K562 (cell line): ENCODE data around the gene KCNK1. TPM values are rescaled to one million over a fixed set of nuclear protein-coding genes. Genes with fewer than 3 reads are reported as not detected.

ENCODE experiments used
- ARID1B ChIP-seq: fragments of 450-650 bp; IDR thresholded peaks from 2 replicates; pipeline ENCODE4 v1.6.1; 2016; ENCODE audit warnings: antibody characterized with exemption, mild to moderate bottlenecking, inconsistent platforms
- ARID3B ChIP-seq: fragments of 250-450 bp; sonication (Bioruptor Pico); IDR thresholded peaks from 2 replicates; pipeline ENCODE4 v1.4.0; 2020; ENCODE audit warnings: borderline replicate concordance
- ATF7 ChIP-seq: fragments of 450-650 bp; IDR thresholded peaks from 2 replicates; pipeline ENCODE4 v1.7.1; 2014; ENCODE audit warnings: mild to moderate bottlenecking, moderate library complexity
- C11orf30 ChIP-seq: fragments of 450-650 bp; IDR thresholded peaks from 2 replicates; pipeline ENCODE4 v1.6.1; 2016; ENCODE audit warnings: low read depth, mild to moderate bottlenecking
- DMBX1 ChIP-seq: fragments of 250-450 bp; sonication (Bioruptor Pico); IDR thresholded peaks from 2 replicates; pipeline ENCODE4 v1.8.0; 2022; ENCODE audit warnings: inconsistent platforms, mild to moderate bottlenecking, moderate library complexity, borderline replicate concordance
- DPF2 ChIP-seq: fragments of 450-650 bp; IDR thresholded peaks from 2 replicates; pipeline ENCODE4 v1.6.1; 2016
- HNRNPL ChIP-seq: fragments of 200-400 bp; formaldehyde crosslinking; IDR thresholded peaks from 2 replicates; pipeline ENCODE4 v1.6.1; 2017; ENCODE audit warnings: low read depth, mild to moderate bottlenecking, low read length
- MIER1 ChIP-seq: fragments of 450-650 bp; IDR thresholded peaks from 2 replicates; pipeline ENCODE4 v1.6.1; 2016; ENCODE audit warnings: antibody characterized with exemption, mild to moderate bottlenecking, low read depth
- NFE2 ChIP-seq: IDR thresholded peaks from 2 replicates; pipeline ENCODE4 v1.6.1; 2014; ENCODE audit warnings: antibody characterized with exemption, low read depth
- NFIX ChIP-seq: fragments of 250-450 bp; sonication (Bioruptor Pico); IDR thresholded peaks from 2 replicates; pipeline ENCODE4 v1.4.0; 2020; ENCODE audit warnings: low read depth, mild to moderate bottlenecking, moderate library complexity
- NFXL1 ChIP-seq: fragments of 450-650 bp; formaldehyde crosslinking; IDR thresholded peaks from 2 replicates; pipeline ENCODE4 v1.4.0; 2021; ENCODE audit warnings: mild to moderate bottlenecking
- NRF1 ChIP-seq, 2 experiments: fragments of 450-650 bp; IDR thresholded peaks in 1 of 2; conservative IDR thresholded peaks in 1 of 2; 2 replicates each; pipeline ENCODE4 v1.6.1; 2014; ENCODE audit warnings: mild to moderate bottlenecking in 2 of 2
- PHF21A ChIP-seq: fragments of 450-650 bp; IDR thresholded peaks from 2 replicates; pipeline ENCODE4 v1.6.1; 2017; ENCODE audit warnings: low read depth, borderline replicate concordance
- POLR2AphosphoS5 ChIP-seq: IDR thresholded peaks from 2 replicates; pipeline ENCODE4 v1.6.1; 2011; ENCODE audit warnings: mild to moderate bottlenecking, low read depth, low read length, moderate library complexity; ENCODE audit not compliant: control insufficient read depth, insufficient read depth
- SMAD1 ChIP-seq: fragments of 150-350 bp; IDR thresholded peaks from 2 replicates; pipeline ENCODE4 v1.6.1; 2014; ENCODE audit warnings: low read length, low read depth; ENCODE audit not compliant: partially characterized antibody
- SMARCE1 ChIP-seq: fragments of 450-650 bp; IDR thresholded peaks from 2 replicates; pipeline ENCODE4 v1.7.1; 2016; ENCODE audit warnings: mild to moderate bottlenecking
- SNIP1 ChIP-seq: fragments of 450-650 bp; IDR thresholded peaks from 2 replicates; pipeline ENCODE4 v1.7.1; 2017; ENCODE audit warnings: low read depth, mild to moderate bottlenecking
- SPI1 ChIP-seq: IDR thresholded peaks from 2 replicates; pipeline ENCODE4 v1.6.1; 2011; ENCODE audit warnings: low read depth, low read length, control low read depth, borderline replicate concordance
- TOE1 ChIP-seq, 2 experiments: fragments of 450-650 bp in 1 of 2; sonication (generic) in 1 of 2; formaldehyde crosslinking in 1 of 2; IDR thresholded peaks; 2 replicates each; pipeline versions ENCODE4 v1.7.1 to v1.8.0; 2016 to 2022; ENCODE audit warnings: borderline replicate concordance in 2 of 2, mild to moderate bottlenecking in 2 of 2, antibody characterized with exemption in 1 of 2, inconsistent platforms in 1 of 2, low read depth in 1 of 2, missing genetic modification reagents in 1 of 2, moderate library complexity in 1 of 2
- ZFPM2 ChIP-seq: fragments of 250-450 bp; sonication (Bioruptor Pico); IDR thresholded peaks from 2 replicates; pipeline ENCODE4 v1.5.1; 2022; ENCODE audit warnings: mild to moderate bottlenecking
- ZNF512 ChIP-seq: IDR thresholded peaks from 2 replicates; pipeline ENCODE4 v1.6.1; 2016; ENCODE audit warnings: missing genetic modification characterization, missing compliant biosample characterization
- ZNF561 ChIP-seq: fragments of 450-650 bp; formaldehyde crosslinking; conservative IDR thresholded peaks from 2 replicates; pipeline ENCODE4 v1.4.0; 2020; ENCODE audit warnings: mild to moderate bottlenecking, moderate library complexity
- polyA plus RNA-seq, 8 experiments: library from polyadenylated mRNA; depleted of rRNA in 4 of 8; stranded (reverse) in 5 of 8; unstranded in 3 of 8; fragments of >200 nt; fragmentation: Nextera tagmentation in 2 of 8; fragmentation: Illumina TruSeq in 1 of 8; extraction: Ambion mirVana in 2 of 8; extraction: Trizol in 1 of 8; gene quantifications; 2 replicates each; pipeline versions ENCODE4 v1.2.1 to v1.2.3, GENCODE V29; 2011 to 2014; ENCODE audit warnings: inconsistent platforms in 1 of 8, missing spikeins in 1 of 8
- total RNA-seq, 7 experiments: library from RNA; depleted of rRNA in 6 of 7; stranded (reverse); fragments of >200 nt in 6 of 7; fragmentation: Illumina TruSeq in 2 of 7; extraction: Trizol in 2 of 7; gene quantifications; 2 replicates each; pipeline versions ENCODE4 v1.2.1 to v1.2.3, GENCODE V29; 2011 to 2021; ENCODE audit warnings: low replicate concordance in 1 of 7
- TF ChIP-seq, protein P1 (sequence below): fragments of 450-650 bp; IDR thresholded peaks from 2 replicates; pipeline ENCODE4 v1.6.1; 2017; ENCODE audit warnings: mild to moderate bottlenecking, moderate library complexity
- TF ChIP-seq, protein P2 (sequence below), 2 experiments: fragments of 450-650 bp; conservative IDR thresholded peaks; 2 replicates each; pipeline ENCODE4 v1.6.1; 2017; ENCODE audit warnings: mild to moderate bottlenecking in 2 of 2, moderate library complexity in 2 of 2

KCNK1 gene
- total and polyA plus RNA-seq, 9 of the 15 experiments (the other 6 are each of a cell fraction or from before 2014, with no cell fraction given), result 3.1 to 22.7 (median 6.0) TPM

- TF ChIP-seq POLR2AphosphoS5 (peak; percentile 73), C11orf30 (peak; percentile 66), DMBX1 (CRISPR knock-in tag) (0 out of 2 replicates have a peak, but pooled peaks have one; percentile 60), TOE1 (IDR thresholded peaks at IDR 0.05; ENCODE audit: borderline replicate concordance) (peak; percentile 53; the same call in 1 of the 2 replicates), TOE1 (CRISPR knock-in tag; IDR thresholded peaks at IDR 0.05; ENCODE audit: borderline replicate concordance, low read depth) (no peak), NFXL1 (CRISPR knock-in tag) (no peak), ZFPM2 (CRISPR knock-in tag) (no peak), SMAD1 (no peak), SPI1 (no peak), SNIP1 (no peak), ZNF512 (tag) (no peak), ARID3B (CRISPR knock-in tag) (no peak), SMARCE1 (peak; percentile 96), NFE2 (peak; percentile 80), ZNF561 (CRISPR knock-in tag) (no peak), ARID1B (peak; percentile 96), ATF7 (peak; percentile 86), MIER1 (no peak), NFIX (CRISPR knock-in tag) (no peak), DPF2 (peak; percentile 98), NRF1 (conservative IDR thresholded peaks at IDR 0.05 in 1 of 2, IDR thresholded peaks at IDR 0.05 in 1 of 2) (peak; percentile 28 to 31; a peak in 1 of 4 replicates), PHF21A (no peak), HNRNPL (no peak)
- TF ChIP-seq, protein P1, sequence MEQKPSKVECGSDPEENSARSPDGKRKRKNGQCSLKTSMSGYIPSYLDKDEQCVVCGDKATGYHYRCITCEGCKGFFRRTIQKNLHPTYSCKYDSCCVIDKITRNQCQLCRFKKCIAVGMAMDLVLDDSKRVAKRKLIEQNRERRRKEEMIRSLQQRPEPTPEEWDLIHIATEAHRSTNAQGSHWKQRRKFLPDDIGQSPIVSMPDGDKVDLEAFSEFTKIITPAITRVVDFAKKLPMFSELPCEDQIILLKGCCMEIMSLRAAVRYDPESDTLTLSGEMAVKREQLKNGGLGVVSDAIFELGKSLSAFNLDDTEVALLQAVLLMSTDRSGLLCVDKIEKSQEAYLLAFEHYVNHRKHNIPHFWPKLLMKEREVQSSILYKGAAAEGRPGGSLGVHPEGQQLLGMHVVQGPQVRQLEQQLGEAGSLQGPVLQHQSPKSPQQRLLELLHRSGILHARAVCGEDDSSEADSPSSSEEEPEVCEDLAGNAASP, result no peak
- TF ChIP-seq, protein P2, sequence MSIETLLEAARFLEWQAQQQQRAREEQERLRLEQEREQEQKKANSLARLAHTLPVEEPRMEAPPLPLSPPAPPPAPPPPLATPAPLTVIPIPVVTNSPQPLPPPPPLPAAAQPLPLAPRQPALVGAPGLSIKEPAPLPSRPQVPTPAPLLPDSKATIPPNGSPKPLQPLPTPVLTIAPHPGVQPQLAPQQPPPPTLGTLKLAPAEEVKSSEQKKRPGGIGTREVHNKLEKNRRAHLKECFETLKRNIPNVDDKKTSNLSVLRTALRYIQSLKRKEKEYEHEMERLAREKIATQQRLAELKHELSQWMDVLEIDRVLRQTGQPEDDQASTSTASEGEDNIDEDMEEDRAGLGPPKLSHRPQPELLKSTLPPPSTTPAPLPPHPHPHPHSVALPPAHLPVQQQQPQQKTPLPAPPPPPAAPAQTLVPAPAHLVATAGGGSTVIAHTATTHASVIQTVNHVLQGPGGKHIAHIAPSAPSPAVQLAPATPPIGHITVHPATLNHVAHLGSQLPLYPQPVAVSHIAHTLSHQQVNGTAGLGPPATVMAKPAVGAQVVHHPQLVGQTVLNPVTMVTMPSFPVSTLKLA (conservative IDR thresholded peaks at IDR 0.05), result peak; percentile 34 to 74; a peak in 2 of 4 replicates
These were observed 54.9 kb downstream of the KCNK1 start (continued) for GRCh38 chr1:233668725-233669294.
